HG03558 (cell line): Measurements from ENCODE around the gene LASP1.
"Not testable (repeated sequence)": the region's sequence is repeated elsewhere in the genome, so short reads cannot be mapped to it uniquely, and the experiment has no call there.

Source experiments
- ATAC-seq: cut with Tn5 transposase; IDR thresholded peaks from one replicate; pipeline ENCODE4 v1.9.1; 2021; ENCODE audit warnings: moderate number of reproducible peaks; ENCODE audit not compliant: unreplicated experiment; ENCODE audit errors: extremely low read depth

Gene LASP1

GRCh38 chr17:38922538-38923297 lies 52.9 kb downstream of the LASP1 start:
- ATAC-seq, result no peak

GRCh38 chr17:38925263-38925995 lies 55.6 kb downstream of the LASP1 start, which contains the start of gene LASP1NB:
Gene LASP1NB, plus strand, starts transcription at chr17:38925614.
- ATAC-seq, result no peak

DNA sequence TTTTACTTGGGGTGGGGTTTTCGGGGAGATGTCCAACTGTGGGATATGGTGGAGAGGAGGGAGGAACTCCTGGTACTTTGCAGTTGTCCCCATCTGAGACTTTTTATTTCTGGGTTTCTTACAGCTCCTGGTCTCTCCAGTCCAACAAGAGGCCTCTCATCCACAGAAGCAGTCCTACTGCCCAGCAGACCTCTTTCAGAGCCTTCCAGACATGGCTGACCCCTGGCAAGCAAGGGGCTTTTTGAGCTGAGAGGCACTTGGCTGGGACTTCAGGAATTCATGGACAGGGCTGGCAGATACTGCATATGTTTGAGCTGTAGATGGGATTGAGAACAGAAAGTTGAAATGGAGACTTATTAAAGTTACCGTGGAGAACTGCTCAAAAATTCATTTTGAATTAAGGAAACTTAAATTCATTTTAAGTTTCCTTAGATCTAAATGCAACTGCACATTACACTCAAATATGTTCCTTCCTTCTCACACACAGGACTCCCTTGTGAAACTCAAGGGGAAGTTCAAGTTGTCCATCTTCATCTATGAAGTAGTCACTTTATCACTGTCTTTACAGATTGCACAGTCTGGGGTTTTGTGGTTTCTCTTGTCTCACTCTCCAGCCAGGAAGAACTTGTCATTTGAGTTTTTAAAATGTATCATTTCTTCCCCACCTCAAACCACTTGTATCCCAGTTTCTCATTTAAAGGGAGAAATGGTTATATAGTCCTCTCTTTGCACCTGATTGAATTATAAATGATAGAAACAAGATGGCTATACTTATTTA lies 56.6 kb downstream of the LASP1 start:
- ATAC-seq, result no peak

DNA sequence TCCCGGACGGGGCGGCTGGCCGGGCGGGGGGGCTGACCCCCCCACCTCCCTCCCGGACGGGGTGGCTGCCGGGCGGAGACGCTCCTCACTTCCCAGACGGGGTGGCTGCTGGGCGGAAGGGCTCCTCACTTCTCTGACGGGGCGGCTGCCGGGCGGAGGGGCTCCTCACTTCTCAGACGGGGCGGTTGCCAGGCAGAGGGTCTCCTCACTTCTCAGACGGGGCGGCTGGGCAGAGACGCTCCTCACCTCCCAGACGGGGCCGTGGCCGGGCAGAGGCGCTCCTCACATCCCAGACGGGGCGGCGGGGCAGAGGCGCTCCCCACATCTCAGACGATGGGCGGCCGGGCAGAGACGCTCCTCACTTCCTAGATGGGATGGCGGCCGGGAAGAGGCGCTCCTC lies 60.9 kb downstream of the LASP1 start:
- ATAC-seq, result not testable (repeated sequence)

DNA sequence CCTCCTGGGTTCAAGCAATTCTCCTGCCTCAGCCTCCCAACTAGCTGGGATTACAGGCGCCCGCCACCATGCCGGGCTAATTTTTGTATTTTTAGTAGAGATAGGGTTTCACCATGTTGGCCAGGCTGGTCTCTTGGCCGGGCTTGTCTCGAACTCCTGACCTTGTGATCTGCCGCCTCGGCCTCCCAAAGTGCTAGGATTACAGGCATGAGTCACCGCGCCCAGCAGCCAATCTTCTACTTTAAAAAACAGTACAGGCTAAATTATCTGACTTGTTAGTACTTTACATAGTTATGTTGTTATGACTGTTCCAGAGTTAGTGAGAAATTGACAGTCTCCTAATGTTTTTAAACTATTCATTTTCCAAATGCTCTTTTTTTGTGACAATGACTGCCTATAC lies 64.1 kb downstream of the LASP1 start:
- ATAC-seq, result not testable (repeated sequence)

- ATAC-seq, result no peak
Observed at GRCh38 chr17:38939987-38940386, 70.1 kb downstream of the LASP1 start.

GRCh38 chr17:38940404-38940803 lies 70.5 kb downstream of the LASP1 start:
- no peak for ATAC-seq

- ATAC-seq, result no peak
Observed at GRCh38 chr17:38942696-38943334, 73.0 kb downstream of the LASP1 start.

DNA sequence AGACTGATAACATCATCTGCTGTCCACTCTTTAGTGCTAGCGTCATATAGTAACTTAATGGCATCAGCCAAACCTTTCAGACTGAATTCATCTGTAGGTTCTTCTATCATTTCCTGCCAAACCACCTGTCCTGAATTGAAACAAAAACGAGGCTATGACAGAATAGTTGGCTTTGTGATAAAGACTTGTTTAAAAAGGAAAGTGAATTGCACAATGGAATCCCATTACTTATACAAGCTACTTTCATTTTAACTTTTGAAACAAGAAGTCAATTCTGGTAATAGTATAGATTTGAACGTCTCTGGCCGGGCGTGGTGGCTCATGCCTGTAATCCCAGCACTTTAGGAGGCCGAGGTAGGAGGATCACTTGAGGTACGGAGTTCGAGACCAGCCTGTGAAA lies 73.7 kb downstream of the LASP1 start:
- no peak for ATAC-seq

DNA sequence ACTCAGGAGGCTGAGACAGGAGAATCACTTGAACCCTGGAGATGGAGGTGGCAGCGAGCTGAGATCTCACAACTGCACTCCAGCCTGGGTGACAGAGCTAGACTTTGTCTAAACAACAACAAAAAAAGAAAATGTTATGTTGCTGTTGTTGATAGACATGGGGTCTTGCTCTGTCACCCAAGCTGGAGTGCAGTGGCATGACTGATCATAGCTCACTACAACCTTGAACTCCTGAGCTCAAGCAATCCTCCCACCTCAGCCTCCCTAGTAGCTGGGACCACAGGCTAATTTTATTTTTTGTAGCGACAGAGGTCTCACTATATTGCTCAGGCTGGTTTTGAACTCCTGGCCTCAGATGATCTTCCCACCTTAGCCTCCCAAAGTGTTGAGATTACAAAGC lies 77.3 kb downstream of the LASP1 start:
- ATAC-seq, result no peak

GRCh38 chr17:38953800-38954199 lies 83.9 kb downstream of the LASP1 start:
- not testable (repeated sequence) for ATAC-seq

GRCh38 chr17:38958326-38958725 lies 88.5 kb downstream of the LASP1 start:
- ATAC-seq, result no peak

- ATAC-seq, result no peak
Observed at GRCh38 chr17:38958756-38959155, 88.9 kb downstream of the LASP1 start.

GRCh38 chr17:38959508-38959907 lies 89.7 kb downstream of the LASP1 start:
- ATAC-seq, result no peak

DNA sequence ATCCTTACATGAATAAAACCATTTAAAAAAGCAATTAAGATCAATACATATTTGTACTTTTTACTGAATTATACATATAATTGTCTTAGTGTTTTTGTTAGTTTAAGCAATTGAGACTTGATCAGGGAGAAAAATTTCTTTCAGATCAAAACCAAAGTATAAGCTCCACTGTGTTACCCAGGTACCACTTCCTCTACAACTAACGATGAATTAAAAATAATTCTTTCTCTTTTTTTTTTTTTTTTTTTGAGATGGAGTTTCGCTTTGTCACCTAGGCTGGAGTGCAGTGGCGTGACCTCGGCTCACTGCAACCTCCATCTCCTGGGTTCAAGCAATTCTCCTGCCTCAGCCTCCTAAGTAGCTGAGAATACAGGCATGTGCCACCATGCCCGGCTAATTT lies 90.5 kb downstream of the LASP1 start:
- no peak for ATAC-seq

GRCh38 chr17:38961413-38961812 lies 91.6 kb downstream of the LASP1 start:
- no peak for ATAC-seq

DNA sequence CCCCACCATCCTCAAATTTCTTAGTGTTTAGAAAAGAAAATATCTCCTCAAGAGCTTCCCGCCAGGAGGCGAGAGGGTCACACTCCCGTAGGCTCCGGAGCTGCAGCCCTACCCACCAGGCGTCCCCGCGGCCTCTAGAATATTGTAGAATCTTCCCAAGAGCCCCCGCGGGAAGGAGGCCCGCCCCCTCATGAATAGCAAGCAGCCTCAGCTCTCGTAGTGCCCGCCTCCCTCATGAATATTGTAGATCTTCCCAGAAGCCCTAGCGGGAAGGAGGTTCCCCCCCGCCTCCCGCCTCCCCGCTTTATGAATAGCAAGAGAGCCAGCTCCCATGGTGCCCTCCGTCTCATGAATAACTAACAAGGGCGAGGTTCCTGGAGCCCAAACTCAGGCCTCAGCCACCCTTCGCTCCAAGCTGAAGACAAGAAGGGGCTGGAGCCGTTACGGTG lies 97.5 kb downstream of the LASP1 start, which contains the start of gene FBXO47:
FBXO47 (minus strand) TSS at position 114 of the 449 bp plus-strand sequence. CDS start 4,378 bp downstream, outside the sequence.
- ATAC-seq, result no peak

GRCh38 chr17:38969281-38969680 lies 99.4 kb downstream of the LASP1 start:
- ATAC-seq, result no peak

DNA sequence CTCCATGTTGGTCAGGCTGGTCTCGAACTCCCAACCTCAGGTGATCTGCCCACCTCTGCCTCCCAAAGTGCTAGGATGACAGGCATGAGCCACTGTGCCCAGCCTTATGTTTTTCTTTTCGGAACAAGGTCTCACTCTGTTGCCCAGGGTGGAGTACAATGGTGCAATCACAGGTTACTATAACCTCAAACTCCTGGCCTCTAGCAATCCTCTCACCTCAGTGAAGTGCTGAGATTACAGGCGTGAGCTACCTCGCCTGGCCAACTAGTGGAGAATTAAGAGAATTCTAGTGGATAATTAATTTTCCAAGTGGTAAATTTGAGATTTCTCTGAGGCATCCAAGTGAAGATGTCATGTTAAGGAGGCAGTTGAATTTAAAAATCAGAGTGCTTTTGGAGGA lies 100.3 kb downstream of the LASP1 start:
- ATAC-seq, result no peak

DNA sequence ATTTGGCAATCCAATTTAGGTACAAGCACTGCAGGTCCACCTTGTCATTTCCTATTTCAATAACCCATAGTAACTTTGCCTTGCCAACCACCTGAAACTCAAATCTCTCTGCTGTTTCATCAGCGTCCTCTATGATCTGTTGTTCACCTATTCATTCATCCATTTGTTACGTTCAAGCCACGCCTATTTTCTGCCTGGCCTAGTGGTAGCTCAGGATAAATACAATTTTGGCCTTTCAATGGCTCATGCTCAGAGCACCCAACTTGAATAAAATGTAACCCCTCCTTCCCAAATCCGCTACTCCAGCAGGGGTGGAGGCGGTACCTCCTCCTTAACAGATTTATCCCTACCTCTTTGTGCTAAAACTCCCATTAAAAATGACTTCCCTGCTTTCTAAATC lies 100.9 kb downstream of the LASP1 start:
- ATAC-seq, result no peak
